Testis (tissue), 3 donors: Measurements from ENCODE around the gene SLF2. TPM values are rescaled to one million over a fixed set of nuclear protein-coding genes. Genes with fewer than 3 reads are reported as not detected.

Experiments
- DNase-seq: peaks from one replicate; pipeline ENCODE4 v3.0.0-alpha.2; 2019
- H3K27ac ChIP-seq, 2 donors: fragments of 200-600 bp; sonication (generic); one replicate each; pipeline ENCODE4 v1.5.1; 2019
- H3K27me3 ChIP-seq: fragments of 200-600 bp; sonication (generic); one replicate; pipeline ENCODE4 v1.5.1; 2019
- H3K36me3 ChIP-seq: fragments of 200-600 bp; sonication (generic); one replicate; pipeline ENCODE4 v1.5.1; 2017; ENCODE audit warnings: low read depth; ENCODE audit errors: missing control alignments
- H3K4me1 ChIP-seq: fragments of 200-600 bp; sonication (generic); one replicate; pipeline ENCODE4 v1.5.1; 2019
- H3K4me3 ChIP-seq, 2 donors: fragments of 200-600 bp; sonication (generic); one replicate each; pipeline ENCODE4 v1.5.1; 2017 to 2019
- H3K9me3 ChIP-seq: fragments of 200-600 bp; sonication (generic); one replicate; pipeline ENCODE4 v1.5.1; 2017
- POLR2A ChIP-seq: fragments of 450-650 bp; IDR thresholded peaks from one replicate; pipeline ENCODE4 v1.6.1; 2017; ENCODE audit warnings: antibody characterized with exemption, mild to moderate bottlenecking, moderate library complexity
- WGBS, 2 donors: methylation state at CpG; one replicate each; pipeline ENCODE4 v1.1.5; 2018; 5-methylcytosine and 5-hydroxymethylcytosine counted together
- intact Hi-C: fragments of 100-400 bp; cut with DNase I; formaldehyde crosslinking; loops from one replicate; pipeline ENCODE4 v1.15.1; 2023; ENCODE audit warnings: low total_unique reads
- polyA plus RNA-seq: library from polyadenylated mRNA; stranded (reverse); fragments of 350-450 nt; fragmentation: Illumina TruSeq; extraction: RNeasy Lipid Tissue Mini Kit (QIAGEN cat#74804); gene quantifications from one replicate; pipeline ENCODE4 v1.2.3, GENCODE V29; 2014; ENCODE audit warnings: low read depth, low replicate concordance; ENCODE audit not compliant: insufficient read depth
- total RNA-seq, 2 donors: library from RNA; depleted of rRNA; stranded (reverse); fragments of >200 nt; gene quantifications; one replicate each; pipeline ENCODE4 v1.2.3, GENCODE V29; 2016
- TF ChIP-seq, protein P1 (sequence below), 3 experiments: fragments of 450-650 bp in 2 of 3; fragments of 200-600 bp in 1 of 3; sonication (generic) in 1 of 3; IDR thresholded peaks; one replicate each; pipeline ENCODE4 v1.5.1; 2016 to 2019; ENCODE audit warnings: antibody characterized with exemption in 3 of 3, mild to moderate bottlenecking in 2 of 3, moderate library complexity in 1 of 3

SLF2 gene
- total and polyA plus RNA-seq, 3 donors from 2014 or later: 42.6 to 171 (median 150) TPM

DNA sequence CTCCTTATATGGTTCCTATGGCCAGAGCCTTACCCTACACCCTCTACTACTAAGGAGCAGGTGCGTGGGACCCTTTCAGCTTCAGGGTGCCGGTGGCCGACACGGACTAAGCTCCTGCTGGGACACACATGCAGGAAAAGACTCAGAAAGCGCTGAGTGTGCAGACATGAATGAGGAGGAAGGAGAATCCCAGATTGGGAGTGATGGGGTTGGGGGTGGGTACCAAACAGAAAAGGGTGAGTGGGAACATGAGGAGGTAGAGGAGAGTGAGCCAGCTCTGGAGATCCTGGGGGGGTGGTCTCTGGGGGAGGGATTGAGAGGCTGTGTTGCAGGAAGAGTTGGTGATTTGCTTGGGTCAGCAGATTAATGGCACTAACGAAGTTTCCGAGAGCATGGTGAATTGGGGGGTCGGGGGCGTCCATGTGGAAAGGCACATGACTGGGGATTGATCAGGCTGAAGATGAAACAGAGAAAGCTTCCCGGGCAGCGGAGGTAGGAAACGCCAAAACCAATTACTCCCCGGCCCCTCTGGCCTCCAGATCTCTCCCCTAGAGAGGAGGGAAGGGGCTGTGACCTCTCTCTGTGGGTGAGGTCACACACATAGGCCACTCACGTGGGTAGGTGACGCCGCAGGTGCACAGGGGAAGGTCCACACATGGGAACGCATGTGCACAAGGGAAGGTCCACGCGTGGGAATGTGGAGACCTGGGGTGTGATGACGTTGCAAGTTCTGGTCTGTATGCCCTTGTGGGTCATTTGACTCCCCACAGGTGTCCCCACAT is 37.9 kb upstream of the SLF2 start:
- Histone ChIP-seq H3K27ac (no peak overlapping the region), H3K4me3 (no peak overlapping the region), H3K36me3 (no peaks in the 10 kb centered on the region), H3K27me3 (no peaks in the 10 kb centered on the region), H3K4me1 (no peaks in the 10 kb centered on the region), H3K9me3 (no peaks in the 10 kb centered on the region)
- no peak for DNase-seq
- TF ChIP-seq, protein P1, sequence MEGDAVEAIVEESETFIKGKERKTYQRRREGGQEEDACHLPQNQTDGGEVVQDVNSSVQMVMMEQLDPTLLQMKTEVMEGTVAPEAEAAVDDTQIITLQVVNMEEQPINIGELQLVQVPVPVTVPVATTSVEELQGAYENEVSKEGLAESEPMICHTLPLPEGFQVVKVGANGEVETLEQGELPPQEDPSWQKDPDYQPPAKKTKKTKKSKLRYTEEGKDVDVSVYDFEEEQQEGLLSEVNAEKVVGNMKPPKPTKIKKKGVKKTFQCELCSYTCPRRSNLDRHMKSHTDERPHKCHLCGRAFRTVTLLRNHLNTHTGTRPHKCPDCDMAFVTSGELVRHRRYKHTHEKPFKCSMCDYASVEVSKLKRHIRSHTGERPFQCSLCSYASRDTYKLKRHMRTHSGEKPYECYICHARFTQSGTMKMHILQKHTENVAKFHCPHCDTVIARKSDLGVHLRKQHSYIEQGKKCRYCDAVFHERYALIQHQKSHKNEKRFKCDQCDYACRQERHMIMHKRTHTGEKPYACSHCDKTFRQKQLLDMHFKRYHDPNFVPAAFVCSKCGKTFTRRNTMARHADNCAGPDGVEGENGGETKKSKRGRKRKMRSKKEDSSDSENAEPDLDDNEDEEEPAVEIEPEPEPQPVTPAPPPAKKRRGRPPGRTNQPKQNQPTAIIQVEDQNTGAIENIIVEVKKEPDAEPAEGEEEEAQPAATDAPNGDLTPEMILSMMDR (IDR thresholded peaks at IDR 0.05): no peak
- no peak for TF ChIP-seq POLR2A
- intact Hi-C loops: no loop called here
- 82 to 85% methylated on average over 20 of the region's 20 CpGs for WGBS, 2 donors

DNA sequence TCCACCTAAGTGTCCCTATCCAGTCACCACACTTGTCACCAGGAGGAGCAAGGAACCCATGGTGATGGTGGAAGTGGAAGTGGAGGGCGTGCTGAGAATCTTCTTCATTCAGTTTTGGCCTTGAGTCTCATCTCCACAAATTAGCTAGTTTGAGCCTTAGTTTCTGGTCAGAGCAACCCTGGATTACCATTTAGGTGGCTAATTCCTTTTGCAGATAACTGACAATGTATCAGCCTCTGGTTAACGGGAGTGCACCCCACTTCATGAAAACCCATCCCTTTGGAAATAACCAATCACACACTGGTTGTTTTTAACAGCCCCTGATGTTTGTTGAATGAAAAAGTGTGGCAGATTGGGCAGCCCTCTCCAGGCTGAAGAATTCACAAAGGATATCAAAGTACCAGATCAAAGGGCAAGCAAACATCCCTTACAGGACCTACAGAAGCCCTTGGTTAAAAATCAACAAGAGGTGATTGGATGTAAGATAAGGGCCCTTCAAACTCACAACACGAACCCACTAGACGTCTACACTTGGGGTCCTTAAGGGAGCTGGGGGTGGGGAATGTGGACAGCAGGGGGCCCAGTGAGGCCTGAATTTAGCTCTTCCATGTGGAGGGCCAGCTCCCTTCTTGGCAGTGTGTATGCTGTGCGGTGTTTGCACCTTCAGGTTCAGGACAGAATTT is 37.1 kb upstream of the SLF2 start:
- H3K27me3 ChIP-seq: no peaks in the 10 kb centered on the region
- intact Hi-C loops: no loop called here
- no peak overlapping the region for H3K27ac ChIP-seq
- no peak for TF ChIP-seq POLR2A
- TF ChIP-seq, protein P1 (IDR thresholded peaks at IDR 0.05): no peak
- H3K9me3 ChIP-seq: no peaks in the 10 kb centered on the region
- no peak for DNase-seq
- peaks cover 5% of the 10 kb centered on the region for H3K4me1 ChIP-seq
- 63 to 73% methylated on average over 5 of the region's 5 CpGs for WGBS, 2 donors
- H3K36me3 ChIP-seq: no peaks in the 10 kb centered on the region
- no peak overlapping the region for H3K4me3 ChIP-seq

DNA sequence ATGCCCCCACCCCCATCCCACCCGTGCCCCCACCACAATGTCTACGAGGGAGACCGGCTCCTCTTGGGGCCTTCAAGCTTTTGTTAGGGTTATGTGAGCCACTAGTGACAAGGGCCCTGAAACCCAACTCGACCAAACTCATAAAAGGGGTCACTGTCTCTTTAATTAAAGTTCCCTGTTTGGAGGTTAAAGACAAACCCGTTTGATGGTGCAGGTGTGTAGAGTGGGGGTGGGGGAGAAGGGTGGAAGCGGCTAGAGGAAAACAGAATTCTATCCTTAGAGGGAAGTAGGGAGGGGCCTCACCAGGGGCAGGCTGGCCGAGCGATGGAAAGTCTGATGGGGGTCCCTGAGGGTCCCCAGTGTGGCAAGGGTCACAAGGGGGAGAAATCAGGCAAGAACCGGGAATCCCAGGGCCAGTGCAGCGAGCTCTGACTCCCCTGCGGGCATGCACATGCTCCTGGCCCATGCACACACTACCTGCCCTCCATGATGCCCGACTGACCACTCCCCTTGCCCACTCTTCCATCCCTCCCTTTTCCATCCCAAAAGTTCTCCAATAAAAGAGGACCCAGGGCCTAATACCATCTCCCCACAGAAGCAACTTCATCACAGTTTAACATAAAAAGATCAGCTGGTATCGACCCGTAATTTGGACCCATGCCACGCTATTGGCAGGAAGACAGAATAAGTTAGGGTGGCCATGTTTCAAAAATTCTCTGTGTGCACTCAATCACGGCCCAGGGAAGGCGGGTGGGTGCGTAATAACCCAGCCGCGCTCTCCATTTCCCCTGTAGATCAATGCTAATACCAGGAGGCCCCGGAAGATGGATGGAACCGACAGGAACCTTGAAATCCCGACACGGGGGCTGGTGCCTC is 35.9 kb upstream of the SLF2 start:
- Histone ChIP-seq H3K27ac (no peak overlapping the region), H3K4me3 (no peak overlapping the region), H3K36me3 (no peaks in the 10 kb centered on the region), H3K4me1 (peaks cover 17% of the 10 kb centered on the region), H3K9me3 (no peaks in the 10 kb centered on the region), H3K27me3 (no peaks in the 10 kb centered on the region)
- no peak for TF ChIP-seq POLR2A
- TF ChIP-seq, protein P1 (IDR thresholded peaks at IDR 0.05): no peak
- WGBS, 2 donors: 72 to 79% methylated on average over 24 of the region's 24 CpGs
- intact Hi-C loops: no loop called here
- no peak for DNase-seq

DNA sequence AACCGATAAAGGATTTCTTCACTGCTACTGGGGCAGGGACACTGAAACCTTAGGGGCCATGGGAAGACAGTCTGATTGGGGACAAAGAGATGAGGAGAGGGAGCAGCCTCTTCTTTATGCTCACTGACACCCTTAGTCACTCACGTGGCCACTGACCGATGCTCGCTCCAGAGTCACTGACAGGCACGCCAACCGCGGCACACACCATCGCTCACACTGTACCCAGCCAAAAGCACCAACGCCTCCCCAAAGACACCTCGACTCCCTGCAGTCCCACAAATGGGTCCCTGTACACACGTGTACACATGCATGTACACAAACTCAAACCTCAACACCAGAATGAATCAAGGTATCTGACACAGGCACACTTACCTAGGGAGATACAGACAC is 35.3 kb upstream of the SLF2 start:
- DNase-seq: no peak
- WGBS, 2 donors: 89 to 92% methylated on average over 11 of the region's 11 CpGs
- Histone ChIP-seq H3K4me1 (peaks cover 23% of the 10 kb centered on the region), H3K9me3 (no peaks in the 10 kb centered on the region), H3K27ac (no peak overlapping the region), H3K4me3 (no peak overlapping the region), H3K36me3 (no peaks in the 10 kb centered on the region), H3K27me3 (no peaks in the 10 kb centered on the region)
- intact Hi-C loops: no loop called here
- TF ChIP-seq, protein P1 (IDR thresholded peaks at IDR 0.05): no peak
- no peak for TF ChIP-seq POLR2A
